ENCODE data around the gene BICRAL. TPM values are rescaled to one million over a fixed set of nuclear protein-coding genes. Genes with fewer than 3 reads are reported as not detected.

Gene BICRAL
- total and polyA plus RNA-seq, 7 donors, result 4.6 to 18.5 (median 13.6) TPM

DNA sequence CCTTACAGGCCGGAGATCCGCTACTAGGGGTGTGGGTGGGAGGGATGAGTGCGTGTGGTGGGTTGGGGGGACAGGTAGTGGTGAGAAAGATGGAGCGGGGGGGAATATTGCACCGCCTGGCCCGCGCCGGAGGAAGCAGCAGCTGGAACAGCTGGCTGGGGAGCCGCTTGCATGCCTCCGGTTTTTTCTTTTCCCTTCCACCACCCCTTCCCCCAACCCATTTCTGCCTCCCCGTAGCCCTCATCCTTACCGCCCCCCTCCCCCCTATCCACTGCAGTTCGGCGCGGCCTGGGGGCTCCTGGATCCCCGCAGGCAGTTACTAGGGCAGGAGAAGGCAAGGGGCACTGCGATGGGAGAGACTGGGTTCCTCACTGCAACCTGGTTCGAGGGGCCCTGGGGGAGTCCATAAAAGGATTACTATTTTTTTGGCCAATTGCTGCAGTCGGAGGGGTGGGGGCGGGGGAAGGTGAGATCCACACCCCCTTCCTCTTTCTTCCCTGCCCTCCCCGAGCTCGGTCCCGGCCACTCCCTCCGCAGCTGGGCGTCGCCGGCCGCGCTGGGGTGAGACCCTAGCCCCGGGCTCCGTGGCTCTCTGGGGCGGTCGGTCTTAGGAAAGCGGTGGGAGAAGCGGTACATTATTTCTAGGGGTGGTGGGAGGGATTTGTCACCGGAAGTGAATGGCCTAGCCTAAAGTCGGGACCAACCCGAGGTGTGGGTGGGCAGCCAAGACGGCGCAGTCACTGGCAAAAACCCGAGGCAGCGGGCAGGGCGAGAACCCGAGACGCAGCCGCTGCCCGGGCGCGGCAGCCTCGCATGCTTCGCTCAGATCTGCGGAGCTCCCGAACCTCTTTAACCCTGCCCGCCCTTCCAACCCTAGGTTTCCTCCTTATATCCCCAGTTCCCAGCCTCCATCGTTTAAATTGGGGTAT, 35.1 kb upstream of the BICRAL start:
- peak; percentile 92 for DNase-seq
- 0 to 1% methylated on average over 55 of the region's 55 CpGs for WGBS, 2 donors
- peaks cover 0 to 40% (median 31%) of the 10 kb centered on the region in 4 donors for H3K4me1 ChIP-seq
- H3K4me3 ChIP-seq, result peak overlapping the region; percentile 69 to 100 (median 86)
- H3K9me3 ChIP-seq, result no peaks in the 10 kb centered on the region
- H3K27me3 ChIP-seq, result no peaks in the 10 kb centered on the region
- no peaks in the 10 kb centered on the region for H3K36me3 ChIP-seq
- intact Hi-C loops (cut with DNase I), result loop anchor here (1.0 to 2.0 kb wide), 4 partner anchors 20 to 134 kb away; partner anchors contain the start of gene BICRAL
- peak overlapping the region; percentile 89 to 99 (median 94) for H3K27ac ChIP-seq
- no peak for TF ChIP-seq EP300 (IDR thresholded peaks at IDR 0.05)
- peak; percentile 82 to 85 for TF ChIP-seq POLR2A (IDR thresholded peaks at IDR 0.05)
- TF ChIP-seq, protein P1, sequence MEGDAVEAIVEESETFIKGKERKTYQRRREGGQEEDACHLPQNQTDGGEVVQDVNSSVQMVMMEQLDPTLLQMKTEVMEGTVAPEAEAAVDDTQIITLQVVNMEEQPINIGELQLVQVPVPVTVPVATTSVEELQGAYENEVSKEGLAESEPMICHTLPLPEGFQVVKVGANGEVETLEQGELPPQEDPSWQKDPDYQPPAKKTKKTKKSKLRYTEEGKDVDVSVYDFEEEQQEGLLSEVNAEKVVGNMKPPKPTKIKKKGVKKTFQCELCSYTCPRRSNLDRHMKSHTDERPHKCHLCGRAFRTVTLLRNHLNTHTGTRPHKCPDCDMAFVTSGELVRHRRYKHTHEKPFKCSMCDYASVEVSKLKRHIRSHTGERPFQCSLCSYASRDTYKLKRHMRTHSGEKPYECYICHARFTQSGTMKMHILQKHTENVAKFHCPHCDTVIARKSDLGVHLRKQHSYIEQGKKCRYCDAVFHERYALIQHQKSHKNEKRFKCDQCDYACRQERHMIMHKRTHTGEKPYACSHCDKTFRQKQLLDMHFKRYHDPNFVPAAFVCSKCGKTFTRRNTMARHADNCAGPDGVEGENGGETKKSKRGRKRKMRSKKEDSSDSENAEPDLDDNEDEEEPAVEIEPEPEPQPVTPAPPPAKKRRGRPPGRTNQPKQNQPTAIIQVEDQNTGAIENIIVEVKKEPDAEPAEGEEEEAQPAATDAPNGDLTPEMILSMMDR (IDR thresholded peaks at IDR 0.05), result no peak
- peak; percentile 93 to 98 (median 96) for TF ChIP-seq POLR2AphosphoS5 (IDR thresholded peaks at IDR 0.05)

DNA sequence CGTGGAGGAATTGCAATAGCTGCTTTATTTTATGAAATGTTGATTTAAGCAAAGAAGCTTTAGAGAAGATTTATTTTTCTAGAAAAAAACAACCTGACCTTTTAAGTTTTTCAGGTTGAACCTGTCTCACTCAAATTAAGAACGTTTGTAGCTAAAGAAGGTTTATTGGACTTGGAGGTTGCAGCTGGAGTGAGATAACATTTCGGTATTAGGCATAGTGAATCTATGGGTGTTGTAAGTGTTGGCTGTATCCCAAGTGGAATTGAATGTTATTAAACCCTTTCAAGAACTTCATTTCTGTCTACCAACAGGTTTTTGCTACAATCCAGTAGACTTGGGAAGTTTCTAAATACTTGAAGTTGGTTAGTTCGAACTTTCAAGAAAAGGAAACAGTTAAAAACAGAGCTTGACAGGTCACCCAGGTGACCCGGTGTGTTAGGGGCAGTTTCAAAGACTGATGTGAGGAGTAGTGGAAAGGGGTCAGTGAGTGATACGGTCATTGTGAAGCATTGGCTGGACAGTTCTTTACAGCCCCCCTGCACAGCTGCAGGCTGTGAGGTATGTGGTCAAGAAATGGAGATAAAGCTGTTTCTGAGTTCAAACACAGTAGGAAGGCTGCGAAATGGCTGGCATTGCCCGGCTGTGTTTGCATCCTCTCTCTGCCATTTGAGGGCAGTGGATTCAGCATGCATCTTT, 33.5 kb upstream of the BICRAL start:
- H3K4me3 ChIP-seq, result peak overlapping the region in 3 of 4 donors; percentile 69 to 87 (median 86)
- no peaks in the 10 kb centered on the region for H3K27me3 ChIP-seq
- intact Hi-C loops (cut with DNase I), result no loop called here
- no peaks in the 10 kb centered on the region for H3K36me3 ChIP-seq
- H3K27ac ChIP-seq, result peak overlapping the region; percentile 89 to 99 (median 94)
- DNase-seq, result no peak
- no peaks in the 10 kb centered on the region for H3K9me3 ChIP-seq
- TF ChIP-seq EP300 (IDR thresholded peaks at IDR 0.05) (no peak), POLR2AphosphoS5 (IDR thresholded peaks at IDR 0.05) (no peak), POLR2A (IDR thresholded peaks at IDR 0.05) (no peak)
- TF ChIP-seq, protein P1 (IDR thresholded peaks at IDR 0.05), result no peak
- H3K4me1 ChIP-seq, result peaks cover 0 to 40% (median 31%) of the 10 kb centered on the region in 4 donors
- WGBS, 2 donors, result 36 to 61% methylated on average over 8 of the region's 8 CpGs

DNA sequence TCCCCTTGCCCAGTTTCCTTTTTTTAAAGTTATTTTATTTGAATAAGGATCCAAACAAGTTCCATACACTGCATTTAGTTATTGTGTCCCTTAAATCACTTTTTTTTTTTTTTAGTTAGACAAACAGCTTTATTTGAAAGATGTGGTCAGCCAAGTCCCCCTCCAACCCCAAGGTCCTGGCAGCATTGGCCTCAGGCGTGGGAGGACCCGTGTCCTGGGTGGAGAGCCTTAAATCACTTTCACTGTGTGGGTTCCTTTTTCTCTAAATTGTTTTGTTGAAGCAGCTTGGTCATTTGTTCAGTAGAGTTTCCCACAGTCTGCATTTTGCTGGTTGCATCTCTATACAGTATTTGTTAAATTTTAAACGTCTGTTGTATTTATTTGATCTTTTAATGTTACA, 30.8 kb upstream of the BICRAL start:
- Histone ChIP-seq H3K4me3 (no peak overlapping the region), H3K27me3 (no peaks in the 10 kb centered on the region), H3K27ac (no peak overlapping the region), H3K4me1 (peaks cover 0 to 21% (median 15%) of the 10 kb centered on the region in 4 donors), H3K9me3 (no peaks in the 10 kb centered on the region), H3K36me3 (no peaks in the 10 kb centered on the region)
- 77 to 83% methylated on average over 3 of the region's 3 CpGs for WGBS, 2 donors
- intact Hi-C loops (cut with DNase I), result no loop called here
- DNase-seq, result no peak
- TF ChIP-seq POLR2A (IDR thresholded peaks at IDR 0.05) (no peak), POLR2AphosphoS5 (IDR thresholded peaks at IDR 0.05) (no peak), EP300 (IDR thresholded peaks at IDR 0.05) (no peak)
- TF ChIP-seq, protein P1 (IDR thresholded peaks at IDR 0.05), result no peak

DNA sequence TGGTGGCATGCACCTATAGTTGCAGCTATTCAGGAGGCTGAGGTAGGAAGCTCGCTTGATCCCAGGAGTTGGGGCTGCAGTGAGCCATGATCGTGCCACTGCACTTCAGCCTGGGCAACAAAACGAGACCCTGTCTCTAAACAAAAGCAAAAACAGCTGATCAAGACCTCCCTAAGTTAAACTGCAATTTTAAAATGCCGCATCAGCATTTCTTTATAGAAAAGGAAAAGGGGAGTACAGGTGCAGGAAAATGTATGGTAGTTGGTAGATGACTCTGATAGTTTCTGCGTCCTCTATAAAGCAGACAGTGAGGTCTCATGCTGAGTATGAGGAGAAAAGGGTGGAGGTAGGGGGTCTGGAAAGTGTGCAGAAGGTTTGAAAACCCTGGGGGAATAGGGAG, 27.1 kb upstream of the BICRAL start:
- TF ChIP-seq POLR2A (IDR thresholded peaks at IDR 0.05), result no peak
- no peak for TF ChIP-seq EP300 (IDR thresholded peaks at IDR 0.05)
- TF ChIP-seq, protein P1 (IDR thresholded peaks at IDR 0.05), result no peak
- TF ChIP-seq POLR2AphosphoS5 (IDR thresholded peaks at IDR 0.05), result no peak
- Histone ChIP-seq H3K27ac (no peak overlapping the region), H3K36me3 (peaks cover 0 to 2% (median under 1%) of the 10 kb centered on the region in 4 donors), H3K4me3 (no peak overlapping the region), H3K27me3 (no peaks in the 10 kb centered on the region), H3K9me3 (no peaks in the 10 kb centered on the region), H3K4me1 (peaks cover 0 to 6% (median 0%) of the 10 kb centered on the region in 4 donors)
- DNase-seq, result no peak
- WGBS, 2 donors, result 94 to 95% methylated on average over 5 of the region's 5 CpGs
- intact Hi-C loops (cut with DNase I), result no loop called here
